Left lung (tissue), 10 donors: Measurements from ENCODE around the gene TINAGL1. TPM values are rescaled to one million over a fixed set of nuclear protein-coding genes. Genes with fewer than 3 reads are reported as not detected.

ENCODE experiments used
- ATAC-seq: fragments of 200-7000 bp; cut with Tn5 transposase; one replicate; pipeline ENCODE4 v1.9.1; 2020; ENCODE audit warnings: moderate library complexity
- DNase-seq, 4 donors: peaks; one replicate each; pipeline ENCODE4 v3.0.0-alpha.2; 2013 to 2020
- H3K27ac ChIP-seq, 2 donors: fragments of 200-600 bp; sonication (generic) in 1 of 2; one replicate each; pipeline versions ENCODE4 v1.5.0 to v1.8.0; 2020 to 2021
- H3K27me3 ChIP-seq, 2 donors: fragments of 200-600 bp; sonication (generic) in 1 of 2; one replicate each; pipeline versions ENCODE4 v1.5.0 to v1.8.0; 2020 to 2021
- H3K36me3 ChIP-seq, 2 donors: fragments of 200-600 bp; sonication (generic) in 1 of 2; one replicate each; pipeline versions ENCODE4 v1.5.0 to v1.8.0; 2020 to 2021
- H3K4me1 ChIP-seq, 2 donors: fragments of 200-600 bp; one replicate each; pipeline ENCODE4 v1.8.0; 2021
- H3K4me3 ChIP-seq, 2 donors: fragments of 200-600 bp; sonication (generic) in 1 of 2; one replicate each; pipeline versions ENCODE4 v1.5.0 to v1.8.0; 2020 to 2021; ENCODE audit warnings: mild to moderate bottlenecking in 1 of 2
- H3K9me3 ChIP-seq, 2 donors: fragments of 200-600 bp; sonication (generic) in 1 of 2; one replicate each; pipeline versions ENCODE4 v1.5.0 to v1.8.0; 2020 to 2021
- intact Hi-C, 2 donors: fragments of 100-400 bp; cut with DNase I; formaldehyde crosslinking; loops; one replicate each; pipeline versions ENCODE4 v1.11.2 to v1.14.2; 2022
- polyA plus RNA-seq, 6 donors: library from polyadenylated mRNA; unstranded; fragments of 120-200 nt; gene quantifications; one replicate each; pipeline ENCODE4 v1.2.1, GENCODE V29; 2013; ENCODE audit not compliant: insufficient read length in 6 of 6
- total RNA-seq, 2 donors: library from RNA; stranded (reverse); fragmentation: NEBNext Ultra II Directional; extraction: Animal tissue kit (Norgen Biotek cat#: 25700); gene quantifications; one replicate each; pipeline ENCODE4 v1.2.1, GENCODE V29; 2021
- TF ChIP-seq, protein P1 (sequence below), 2 donors: fragments of 200-600 bp; sonication (generic) in 1 of 2; IDR thresholded peaks; one replicate each; pipeline versions ENCODE4 v1.5.0 to v1.8.0; 2021; ENCODE audit warnings: antibody characterized with exemption in 2 of 2
- donor health status: DM: no; HTN: yes; CAD: no.
- donor health status: DM: no; HTN: no; CAD: no.

Gene TINAGL1
- total and polyA plus RNA-seq, 8 donors: 34.0 to 106 (median 48.9) TPM

DNA sequence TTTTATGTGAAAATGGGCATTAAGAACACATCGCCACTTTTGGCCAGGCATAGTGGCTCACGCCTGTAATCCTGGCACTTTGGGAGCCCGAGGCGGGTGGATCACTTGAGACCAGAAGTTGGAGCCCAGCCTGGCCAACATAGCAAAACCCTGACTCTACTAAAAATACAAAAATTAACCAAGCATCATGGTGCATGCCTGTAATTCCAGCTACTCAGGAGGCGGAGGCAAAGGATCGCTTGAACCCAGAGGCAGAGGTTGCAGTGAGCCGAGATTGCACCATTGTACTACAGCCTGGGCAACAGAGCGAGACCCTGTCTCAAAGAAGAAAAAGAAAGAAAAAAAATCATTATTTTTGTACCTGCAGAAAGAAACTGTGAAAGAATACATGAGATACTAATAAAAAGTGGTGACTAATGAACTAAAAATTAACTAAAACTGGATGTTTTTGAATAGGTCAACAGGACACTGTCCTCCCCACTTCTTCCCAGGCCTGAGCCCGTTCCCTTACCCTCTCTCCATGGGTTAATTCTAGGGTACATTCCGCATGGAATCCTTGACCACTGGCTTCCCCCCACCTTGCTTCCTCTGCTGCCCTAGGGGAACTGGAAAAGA is 8.3 kb upstream of the TINAGL1 start:
- intact Hi-C loops: no loop called here
- Histone ChIP-seq H3K27me3 (no peaks in the 10 kb centered on the region), H3K4me3 (no peak overlapping the region), H3K4me1 (peaks cover 3 to 5% of the 10 kb centered on the region in 2 donors), H3K9me3 (no peaks in the 10 kb centered on the region), H3K27ac (no peak overlapping the region), H3K36me3 (no peaks in the 10 kb centered on the region)
- no peak for ATAC-seq
- peak in 1 of 4 donors; percentile 40 for DNase-seq
- TF ChIP-seq, protein P1, sequence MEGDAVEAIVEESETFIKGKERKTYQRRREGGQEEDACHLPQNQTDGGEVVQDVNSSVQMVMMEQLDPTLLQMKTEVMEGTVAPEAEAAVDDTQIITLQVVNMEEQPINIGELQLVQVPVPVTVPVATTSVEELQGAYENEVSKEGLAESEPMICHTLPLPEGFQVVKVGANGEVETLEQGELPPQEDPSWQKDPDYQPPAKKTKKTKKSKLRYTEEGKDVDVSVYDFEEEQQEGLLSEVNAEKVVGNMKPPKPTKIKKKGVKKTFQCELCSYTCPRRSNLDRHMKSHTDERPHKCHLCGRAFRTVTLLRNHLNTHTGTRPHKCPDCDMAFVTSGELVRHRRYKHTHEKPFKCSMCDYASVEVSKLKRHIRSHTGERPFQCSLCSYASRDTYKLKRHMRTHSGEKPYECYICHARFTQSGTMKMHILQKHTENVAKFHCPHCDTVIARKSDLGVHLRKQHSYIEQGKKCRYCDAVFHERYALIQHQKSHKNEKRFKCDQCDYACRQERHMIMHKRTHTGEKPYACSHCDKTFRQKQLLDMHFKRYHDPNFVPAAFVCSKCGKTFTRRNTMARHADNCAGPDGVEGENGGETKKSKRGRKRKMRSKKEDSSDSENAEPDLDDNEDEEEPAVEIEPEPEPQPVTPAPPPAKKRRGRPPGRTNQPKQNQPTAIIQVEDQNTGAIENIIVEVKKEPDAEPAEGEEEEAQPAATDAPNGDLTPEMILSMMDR (IDR thresholded peaks at IDR 0.05): no peak

DNA sequence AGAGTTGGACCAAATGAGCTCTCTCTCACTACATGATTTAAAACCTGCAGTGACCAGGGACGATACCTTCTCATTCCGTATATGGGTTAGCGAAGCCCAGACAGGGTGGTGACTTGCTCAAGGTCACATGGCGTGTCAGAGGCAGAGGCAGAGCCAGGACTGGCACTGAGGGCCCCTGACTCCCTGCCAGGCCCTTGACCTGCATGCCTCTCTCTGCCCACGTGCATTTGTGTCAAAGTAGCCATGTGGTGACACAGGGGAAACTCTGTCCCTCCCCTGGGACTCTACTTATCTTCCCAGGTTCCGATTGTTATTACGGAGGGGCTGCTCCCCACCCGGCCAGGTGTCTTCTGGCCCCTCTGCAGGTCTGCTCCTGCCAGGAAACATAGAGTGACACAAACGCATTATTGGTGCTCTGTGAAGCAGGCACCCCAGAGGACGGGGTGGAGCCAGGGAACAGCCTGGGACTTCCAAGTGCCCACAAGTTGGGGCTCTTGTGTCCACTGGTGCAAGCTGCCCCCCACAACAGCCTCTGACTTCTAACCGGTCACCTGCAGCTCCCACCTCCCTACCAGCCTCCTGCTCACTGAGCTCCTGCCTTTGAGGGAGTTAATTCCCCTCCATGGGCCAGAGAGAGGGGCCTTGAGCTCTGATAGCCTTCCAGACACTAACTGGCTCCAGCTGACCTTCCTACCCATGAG is 7.3 kb upstream of the TINAGL1 start:
- DNase-seq (peak in 2 of 4 donors; percentile 70 to 79), ATAC-seq (peak; percentile 69)
- no peak overlapping the region for H3K4me3 ChIP-seq
- no peaks in the 10 kb centered on the region for H3K9me3 ChIP-seq
- peaks cover 7 to 15% of the 10 kb centered on the region in 2 donors for H3K4me1 ChIP-seq
- intact Hi-C loops: no loop called here
- H3K27me3 ChIP-seq: no peaks in the 10 kb centered on the region
- H3K27ac ChIP-seq: no peak overlapping the region
- TF ChIP-seq, protein P1 (IDR thresholded peaks at IDR 0.05): no peak
- H3K36me3 ChIP-seq: no peaks in the 10 kb centered on the region

DNA sequence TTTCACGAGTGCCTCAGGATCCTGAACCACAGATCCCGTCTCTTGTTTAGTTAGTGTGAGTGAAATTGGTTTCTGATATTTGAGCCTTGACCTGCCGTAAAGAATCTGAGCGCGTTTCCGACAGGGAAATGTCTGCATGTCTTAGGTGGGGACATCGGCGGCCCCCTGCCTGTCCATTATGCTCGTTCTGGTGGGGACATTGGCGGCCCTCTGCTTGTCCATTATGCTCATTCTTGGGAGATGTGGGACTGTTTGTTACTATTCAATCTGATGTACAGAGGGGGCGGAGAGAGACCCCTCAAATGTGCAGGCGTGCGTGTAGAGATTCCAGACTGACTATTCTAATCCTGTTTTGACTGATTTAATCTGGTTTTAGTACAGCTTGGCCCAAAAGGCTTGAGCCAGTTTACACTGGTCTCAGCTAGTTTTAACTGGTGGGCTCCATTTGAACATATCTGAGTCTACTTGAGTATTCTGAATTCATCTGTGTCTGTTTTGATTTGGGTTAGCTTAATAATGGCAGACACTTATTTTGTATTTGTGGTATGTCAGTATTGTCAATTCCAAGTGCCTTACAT is 6.6 kb upstream of the TINAGL1 start:
- Histone ChIP-seq H3K27me3 (no peaks in the 10 kb centered on the region), H3K9me3 (no peaks in the 10 kb centered on the region), H3K27ac (no peak overlapping the region), H3K36me3 (no peaks in the 10 kb centered on the region), H3K4me1 (peaks cover 7 to 21% of the 10 kb centered on the region in 2 donors), H3K4me3 (no peak overlapping the region)
- DNase-seq (no peak), ATAC-seq (no peak)
- intact Hi-C loops: loop anchor here in 1 of 2 donors (10.0 kb wide), 1 partner anchor 215 kb away; no protein-coding TSS in a partner anchor
- TF ChIP-seq, protein P1 (IDR thresholded peaks at IDR 0.05): no peak

DNA sequence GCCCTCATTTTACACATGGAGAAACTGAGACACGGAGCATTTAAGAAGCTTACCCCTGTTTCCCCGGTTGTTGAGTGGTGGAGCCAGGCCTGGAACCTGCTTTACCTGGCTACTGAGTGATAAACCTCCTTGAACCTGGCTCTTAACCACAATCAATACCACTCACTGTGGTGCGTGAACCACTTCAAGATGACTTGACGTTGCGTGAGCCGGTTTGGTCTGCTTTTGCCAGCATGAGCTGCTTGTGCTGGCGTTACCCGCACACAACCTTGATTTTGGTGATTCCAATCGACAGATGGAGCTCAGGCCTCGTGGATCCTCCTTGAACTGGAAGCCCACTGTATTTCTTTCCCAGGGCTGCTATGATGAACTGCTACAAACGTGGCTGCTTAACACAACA is 6.1 kb upstream of the TINAGL1 start:
- no peaks in the 10 kb centered on the region for H3K9me3 ChIP-seq
- intact Hi-C loops: loop anchor here in 1 of 2 donors (10.0 kb wide), 1 partner anchor 215 kb away; no protein-coding TSS in a partner anchor
- DNase-seq: no peak
- no peaks in the 10 kb centered on the region for H3K27me3 ChIP-seq
- no peak for ATAC-seq
- H3K4me3 ChIP-seq: no peak overlapping the region
- peaks cover 10 to 27% of the 10 kb centered on the region in 2 donors for H3K4me1 ChIP-seq
- H3K36me3 ChIP-seq: no peaks in the 10 kb centered on the region
- no peak overlapping the region for H3K27ac ChIP-seq
- TF ChIP-seq, protein P1 (IDR thresholded peaks at IDR 0.05): no peak

DNA sequence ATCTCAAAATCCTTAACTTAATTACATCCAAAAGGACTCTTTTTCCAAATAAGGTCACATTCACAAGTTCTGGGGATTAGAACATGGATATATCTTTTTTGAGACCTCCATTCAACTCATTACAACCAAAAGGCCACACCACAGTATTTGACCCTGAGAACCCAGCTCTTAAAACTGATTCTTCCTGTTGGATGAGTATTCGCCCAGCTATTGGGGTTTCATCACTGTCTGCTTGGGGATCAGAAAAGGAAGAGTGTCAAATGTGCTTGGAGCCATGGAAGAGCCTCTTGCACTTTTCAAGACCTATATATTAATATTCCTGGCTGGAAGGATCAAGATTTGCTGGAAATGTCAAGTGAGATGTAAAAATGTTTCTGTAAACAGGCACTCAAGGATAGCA is 5.4 kb upstream of the TINAGL1 start:
- TF ChIP-seq, protein P1 (IDR thresholded peaks at IDR 0.05): no peak
- H3K4me3 ChIP-seq: no peak overlapping the region
- intact Hi-C loops: loop anchor here in 1 of 2 donors (10.0 kb wide), 1 partner anchor 214 kb away; no protein-coding TSS in a partner anchor
- no peaks in the 10 kb centered on the region for H3K9me3 ChIP-seq
- peaks cover 0 to 4% of the 10 kb centered on the region in 2 donors for H3K27me3 ChIP-seq
- no peak for ATAC-seq
- H3K4me1 ChIP-seq: peaks cover 17 to 34% of the 10 kb centered on the region in 2 donors
- no peak overlapping the region for H3K27ac ChIP-seq
- no peaks in the 10 kb centered on the region for H3K36me3 ChIP-seq
- DNase-seq: no peak
